ENCODE results near the gene HNRNPH2. TPM values are rescaled to one million over a fixed set of nuclear protein-coding genes. Genes with fewer than 3 reads are reported as not detected.

HNRNPH2 gene
- total and polyA plus RNA-seq, 9 of the 15 experiments (the other 6 are each of a cell fraction or from before 2014, with no cell fraction given), result 40.0 to 130 (median 60.3) TPM

- TF ChIP-seq, protein P1, sequence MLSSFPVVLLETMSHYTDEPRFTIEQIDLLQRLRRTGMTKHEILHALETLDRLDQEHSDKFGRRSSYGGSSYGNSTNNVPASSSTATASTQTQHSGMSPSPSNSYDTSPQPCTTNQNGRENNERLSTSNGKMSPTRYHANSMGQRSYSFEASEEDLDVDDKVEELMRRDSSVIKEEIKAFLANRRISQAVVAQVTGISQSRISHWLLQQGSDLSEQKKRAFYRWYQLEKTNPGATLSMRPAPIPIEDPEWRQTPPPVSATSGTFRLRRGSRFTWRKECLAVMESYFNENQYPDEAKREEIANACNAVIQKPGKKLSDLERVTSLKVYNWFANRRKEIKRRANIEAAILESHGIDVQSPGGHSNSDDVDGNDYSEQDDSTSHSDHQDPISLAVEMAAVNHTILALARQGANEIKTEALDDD (IDR thresholded peaks at IDR 0.05), result no peak
Observed at GRCh38 chrX:101377547-101377946, 30.5 kb upstream of the HNRNPH2 start (continued).

- H3K27ac ChIP-seq (ENCODE audit: extremely low read depth, low read depth, low read length), result peak overlapping the region; percentile 55
- no TSS peak for BruUV-seq (replicated peaks)
- CTCF ChIA-PET (ENCODE audit: low intra/inter-chr PET ratio), result no interaction called here
- peak in 2 of 4 experiments; percentile 13 to 49 for DNase-seq (ENCODE audit: extremely low read depth in 1 of 4, low spot score in 3 of 4)
- ATAC-seq, result no peak
- WGBS (ENCODE audit: insufficient coverage, low coverage, missing lambda C conversion rate), result 28% methylated on average over 4 of the region's 4 CpGs
- no peaks in the 10 kb centered on the region for H3K27me3 ChIP-seq (ENCODE audit: control insufficient read depth in 2 of 2, insufficient read depth in 2 of 2, low read length in 2 of 2)
- FAIRE-seq, result no peak
- intact Hi-C loops (cut with micrococcal nuclease), result no loop called here
- H3K9me3 ChIP-seq (replicated peaks; ENCODE audit: control insufficient read depth, insufficient read depth, low read depth, low read length), result no peaks in the 10 kb centered on the region
- H4K20me1 ChIP-seq (replicated peaks; ENCODE audit: control insufficient read depth, insufficient read depth, low read length), result no peaks in the 10 kb centered on the region
- H3K9ac ChIP-seq (ENCODE audit: insufficient read depth in 1 of 2, low read depth in 2 of 2, low read length in 2 of 2), result peak overlapping the region; percentile 70 to 95; a peak in 3 of 4 replicates
- peaks cover 4 to 20% of the 10 kb centered on the region in 2 experiments for H3K4me1 ChIP-seq (replicated peaks in 1 of 2; ENCODE audit: control insufficient read depth in 2 of 2, insufficient read depth in 2 of 2, low read length in 2 of 2)
- no peaks in the 10 kb centered on the region for H3K9me1 ChIP-seq (ENCODE audit: control insufficient read depth, insufficient read depth, low read length)
- H3K4me3 ChIP-seq, result peak overlapping the region; percentile 57
- peak overlapping the region; percentile 92 for H3K4me2 ChIP-seq (ENCODE audit: insufficient read depth, low read length)
- 0 out of 3 replicates have a peak, but pooled peaks cover 3% of the 10 kb centered on the region for H3K36me3 ChIP-seq (ENCODE audit: control insufficient read depth, insufficient read depth, low read length)
- no peak overlapping the region for H2AFZ ChIP-seq (ENCODE audit: low read depth, low read length)
- peaks cover 54% of the 10 kb centered on the region for H3K79me2 ChIP-seq (ENCODE audit: control insufficient read depth, insufficient read depth, low read length)
- in situ Hi-C loops (cut with MboI), result no loop called here
- POLR2A ChIA-PET, result interaction anchor here (0.6 kb wide), 2 partner anchors 19 to 439 kb away, joined by 4 read pairs; no protein-coding TSS in a partner anchor
- TF ChIP-seq ZNF134 (CRISPR knock-in tag; conservative IDR thresholded peaks at IDR 0.05), result no peak
- TF ChIP-seq TAL1 (IDR thresholded peaks at IDR 0.05), result no peak
- TF ChIP-seq CBFB (CRISPR knock-in tag; IDR thresholded peaks at IDR 0.05), result no peak
- TF ChIP-seq, protein P2, sequence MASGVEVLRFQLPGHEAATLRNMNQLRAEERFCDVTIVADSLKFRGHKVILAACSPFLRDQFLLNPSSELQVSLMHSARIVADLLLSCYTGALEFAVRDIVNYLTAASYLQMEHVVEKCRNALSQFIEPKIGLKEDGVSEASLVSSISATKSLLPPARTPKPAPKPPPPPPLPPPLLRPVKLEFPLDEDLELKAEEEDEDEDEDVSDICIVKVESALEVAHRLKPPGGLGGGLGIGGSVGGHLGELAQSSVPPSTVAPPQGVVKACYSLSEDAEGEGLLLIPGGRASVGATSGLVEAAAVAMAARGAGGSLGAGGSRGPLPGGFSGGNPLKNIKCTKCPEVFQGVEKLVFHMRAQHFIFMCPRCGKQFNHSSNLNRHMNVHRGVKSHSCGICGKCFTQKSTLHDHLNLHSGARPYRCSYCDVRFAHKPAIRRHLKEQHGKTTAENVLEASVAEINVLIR (CRISPR knock-in tag; IDR thresholded peaks at IDR 0.05), result no peak
- no peak for TF ChIP-seq SNIP1 (IDR thresholded peaks at IDR 0.05; ENCODE audit: low read depth)
- no peak for TF ChIP-seq RFX7 (CRISPR knock-in tag; IDR thresholded peaks at IDR 0.05)
- TF ChIP-seq, protein P3, sequence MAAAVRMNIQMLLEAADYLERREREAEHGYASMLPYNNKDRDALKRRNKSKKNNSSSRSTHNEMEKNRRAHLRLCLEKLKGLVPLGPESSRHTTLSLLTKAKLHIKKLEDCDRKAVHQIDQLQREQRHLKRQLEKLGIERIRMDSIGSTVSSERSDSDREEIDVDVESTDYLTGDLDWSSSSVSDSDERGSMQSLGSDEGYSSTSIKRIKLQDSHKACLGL (CRISPR knock-in tag; IDR thresholded peaks at IDR 0.05; ENCODE audit: borderline replicate concordance, poor library complexity, severe bottlenecking), result no peak
- no peak for TF ChIP-seq PHB (CRISPR knock-in tag; IDR thresholded peaks at IDR 0.05)
- no peak for TF ChIP-seq ATF6 (CRISPR knock-in tag; IDR thresholded peaks at IDR 0.05)
- TF ChIP-seq, protein P4, sequence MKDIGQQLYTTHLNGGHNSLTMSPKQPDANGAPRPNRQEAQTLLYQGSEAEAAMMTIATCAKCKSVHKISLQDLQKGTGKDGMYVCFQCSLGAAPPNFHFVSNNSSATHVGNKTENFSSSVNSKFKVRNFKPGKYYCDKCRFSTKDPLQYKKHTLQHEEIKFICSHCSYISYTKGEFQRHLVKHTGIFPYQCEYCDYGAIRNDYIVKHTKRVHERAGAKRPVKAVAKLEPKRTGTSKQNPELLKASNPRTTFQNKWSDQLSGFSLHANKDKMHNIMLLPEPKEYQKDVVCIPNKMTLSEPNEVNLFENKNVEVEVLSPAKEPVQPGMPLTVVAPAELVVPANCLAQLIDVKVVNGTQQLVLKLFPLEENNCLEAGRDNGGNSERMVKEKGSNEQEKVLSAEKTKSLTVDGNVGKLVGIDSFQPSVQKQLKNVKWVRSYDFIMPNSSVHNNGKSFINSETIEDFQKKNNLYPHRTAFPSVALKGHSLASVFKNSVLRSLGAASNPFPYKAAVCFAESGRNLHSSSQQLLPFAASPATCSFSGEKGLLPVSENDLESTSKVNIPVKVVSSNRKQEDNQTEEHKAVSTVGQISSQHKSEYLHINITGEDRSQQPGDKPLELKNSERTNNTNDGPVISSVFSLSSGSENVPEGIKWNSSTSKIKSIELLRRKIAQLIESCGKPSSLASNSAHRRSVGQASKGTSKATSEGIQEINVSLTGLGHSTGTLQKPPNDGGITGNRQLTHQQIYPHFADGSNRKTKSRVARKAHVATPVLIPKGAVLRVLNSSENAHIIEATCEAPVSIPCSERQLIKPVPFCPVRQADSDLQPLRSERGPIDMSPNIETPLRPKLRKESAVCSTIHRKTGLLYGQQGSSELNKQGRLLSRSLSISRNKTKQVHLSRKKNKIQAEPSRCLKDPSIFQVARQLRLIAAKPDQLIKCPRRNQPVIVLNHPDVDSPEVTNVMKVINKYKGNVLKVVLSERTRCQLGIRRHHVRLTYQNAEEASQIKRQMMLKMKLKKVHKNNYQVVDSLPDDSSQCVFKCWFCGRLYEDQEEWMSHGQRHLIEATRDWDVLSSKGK (CRISPR knock-in tag; IDR thresholded peaks at IDR 0.05), result no peak
- TF ChIP-seq, protein P5, sequence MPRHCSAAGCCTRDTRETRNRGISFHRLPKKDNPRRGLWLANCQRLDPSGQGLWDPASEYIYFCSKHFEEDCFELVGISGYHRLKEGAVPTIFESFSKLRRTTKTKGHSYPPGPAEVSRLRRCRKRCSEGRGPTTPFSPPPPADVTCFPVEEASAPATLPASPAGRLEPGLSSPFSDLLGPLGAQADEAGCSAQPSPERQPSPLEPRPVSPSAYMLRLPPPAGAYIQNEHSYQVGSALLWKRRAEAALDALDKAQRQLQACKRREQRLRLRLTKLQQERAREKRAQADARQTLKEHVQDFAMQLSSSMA (CRISPR knock-in tag; IDR thresholded peaks at IDR 0.05), result no peak
Observed at GRCh38 chrX:101383679-101384205, 24.3 kb upstream of the HNRNPH2 start.

All from K562 (cell line).